NK-92 (cell line): ENCODE results near the gene BRD3OS.

Experiments
- DNase-seq: peaks from one replicate; lab custom pipeline; 2025; ENCODE audit not compliant: unreplicated experiment; lab: John Stamatoyannopoulos, UW

BRD3OS gene

GRCh38 chr9:134004131-134004873, 21.0 kb upstream of the BRD3OS start:
- DNase-seq = no peak

- DNase-seq = no peak
These were observed 20.4 kb upstream of the BRD3OS start for GRCh38 chr9:134004881-134005280.

GRCh38 chr9:134005381-134005780, 19.9 kb upstream of the BRD3OS start:
- no peak for DNase-seq

GRCh38 chr9:134007150-134007549, 18.1 kb upstream of the BRD3OS start:
- DNase-seq = no peak

GRCh38 chr9:134007571-134007970, 17.7 kb upstream of the BRD3OS start:
- DNase-seq = no peak

- no peak for DNase-seq
These were observed 14.7 kb upstream of the BRD3OS start for GRCh38 chr9:134010310-134011173.

GRCh38 chr9:134011401-134011800, 13.9 kb upstream of the BRD3OS start:
- no peak for DNase-seq

GRCh38 chr9:134014946-134015345, 10.3 kb upstream of the BRD3OS start:
- no peak for DNase-seq

- DNase-seq = no peak
These were observed 978 bp upstream of the BRD3OS start for GRCh38 chr9:134024214-134024792.

GRCh38 chr9:134025606-134026541, 593 bp downstream of the BRD3OS start:
- no peak for DNase-seq

GRCh38 chr9:134026581-134026980, 1.3 kb downstream of the BRD3OS start:
- no peak for DNase-seq

GRCh38 chr9:134026981-134027380, 1.7 kb downstream of the BRD3OS start:
- DNase-seq = no peak

- DNase-seq = no peak
These were observed 2.3 kb downstream of the BRD3OS start for GRCh38 chr9:134027561-134027960.

GRCh38 chr9:134028076-134028475, 2.8 kb downstream of the BRD3OS start:
- DNase-seq = no peak

- DNase-seq = no peak
These were observed 3.4 kb downstream of the BRD3OS start for GRCh38 chr9:134028575-134029247.

- no peak for DNase-seq
These were observed 4.3 kb downstream of the BRD3OS start for GRCh38 chr9:134029248-134030226.

GRCh38 chr9:134030821-134031470, 5.7 kb downstream of the BRD3OS start:
- no peak for DNase-seq

- no peak for DNase-seq
These were observed 6.5 kb downstream of the BRD3OS start for GRCh38 chr9:134031783-134032182.
